Testis (tissue), 3 donors: ENCODE measurements around the gene ARHGEF4. TPM values are rescaled to one million over a fixed set of nuclear protein-coding genes. Genes with fewer than 3 reads are reported as not detected.

Experiments used
- DNase-seq: peaks from one replicate; pipeline ENCODE4 v3.0.0-alpha.2; 2019
- H3K27ac ChIP-seq, 2 donors: fragments of 200-600 bp; sonication (generic); one replicate each; pipeline ENCODE4 v1.5.1; 2019
- H3K27me3 ChIP-seq: fragments of 200-600 bp; sonication (generic); one replicate; pipeline ENCODE4 v1.5.1; 2019
- H3K36me3 ChIP-seq: fragments of 200-600 bp; sonication (generic); one replicate; pipeline ENCODE4 v1.5.1; 2017; ENCODE audit warnings: low read depth; ENCODE audit errors: missing control alignments
- H3K4me1 ChIP-seq: fragments of 200-600 bp; sonication (generic); one replicate; pipeline ENCODE4 v1.5.1; 2019
- H3K4me3 ChIP-seq, 2 donors: fragments of 200-600 bp; sonication (generic); one replicate each; pipeline ENCODE4 v1.5.1; 2017 to 2019
- H3K9me3 ChIP-seq: fragments of 200-600 bp; sonication (generic); one replicate; pipeline ENCODE4 v1.5.1; 2017
- POLR2A ChIP-seq: fragments of 450-650 bp; IDR thresholded peaks from one replicate; pipeline ENCODE4 v1.6.1; 2017; ENCODE audit warnings: antibody characterized with exemption, mild to moderate bottlenecking, moderate library complexity
- WGBS, 2 donors: methylation state at CpG; one replicate each; pipeline ENCODE4 v1.1.5; 2018; 5-methylcytosine and 5-hydroxymethylcytosine counted together
- intact Hi-C: fragments of 100-400 bp; cut with DNase I; formaldehyde crosslinking; loops from one replicate; pipeline ENCODE4 v1.15.1; 2023; ENCODE audit warnings: low total_unique reads
- polyA plus RNA-seq: library from polyadenylated mRNA; stranded (reverse); fragments of 350-450 nt; fragmentation: Illumina TruSeq; extraction: RNeasy Lipid Tissue Mini Kit (QIAGEN cat#74804); gene quantifications from one replicate; pipeline ENCODE4 v1.2.3, GENCODE V29; 2014; ENCODE audit warnings: low read depth, low replicate concordance; ENCODE audit not compliant: insufficient read depth
- total RNA-seq, 2 donors: library from RNA; depleted of rRNA; stranded (reverse); fragments of >200 nt; gene quantifications; one replicate each; pipeline ENCODE4 v1.2.3, GENCODE V29; 2016
- TF ChIP-seq, protein P1 (sequence below), 3 experiments: fragments of 450-650 bp in 2 of 3; fragments of 200-600 bp in 1 of 3; sonication (generic) in 1 of 3; IDR thresholded peaks; one replicate each; pipeline ENCODE4 v1.5.1; 2016 to 2019; ENCODE audit warnings: antibody characterized with exemption in 3 of 3, mild to moderate bottlenecking in 2 of 3, moderate library complexity in 1 of 3

Gene ARHGEF4
- total and polyA plus RNA-seq, 3 donors from 2014 or later, result 18.0 to 37.4 (median 36.3) TPM

DNA sequence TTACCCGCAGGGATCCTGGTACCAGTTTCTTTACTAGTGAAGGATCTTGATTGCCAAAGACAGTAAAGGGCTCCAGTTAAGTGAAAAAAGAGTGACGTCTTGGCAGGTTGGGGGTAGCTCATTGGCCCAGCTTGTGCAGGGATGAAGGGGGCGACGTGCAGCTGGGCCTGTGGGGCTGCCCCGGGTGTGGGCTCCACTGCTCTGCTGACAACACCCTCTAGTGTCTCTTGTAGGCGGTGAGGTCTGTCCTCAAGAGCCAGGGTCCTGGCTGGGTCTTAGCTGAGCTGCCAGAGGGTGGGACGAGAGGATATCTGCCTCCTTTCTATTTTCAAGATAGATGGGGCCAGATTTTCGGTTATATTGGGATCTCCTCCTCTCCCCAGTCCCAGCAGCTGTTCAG is 6.1 kb downstream of the ARHGEF4 start:
- no peak for DNase-seq
- WGBS, 2 donors, result 40 to 76% methylated on average over 1 to 8 of the region's 8 CpGs
- no peak for TF ChIP-seq POLR2A
- TF ChIP-seq, protein P1, sequence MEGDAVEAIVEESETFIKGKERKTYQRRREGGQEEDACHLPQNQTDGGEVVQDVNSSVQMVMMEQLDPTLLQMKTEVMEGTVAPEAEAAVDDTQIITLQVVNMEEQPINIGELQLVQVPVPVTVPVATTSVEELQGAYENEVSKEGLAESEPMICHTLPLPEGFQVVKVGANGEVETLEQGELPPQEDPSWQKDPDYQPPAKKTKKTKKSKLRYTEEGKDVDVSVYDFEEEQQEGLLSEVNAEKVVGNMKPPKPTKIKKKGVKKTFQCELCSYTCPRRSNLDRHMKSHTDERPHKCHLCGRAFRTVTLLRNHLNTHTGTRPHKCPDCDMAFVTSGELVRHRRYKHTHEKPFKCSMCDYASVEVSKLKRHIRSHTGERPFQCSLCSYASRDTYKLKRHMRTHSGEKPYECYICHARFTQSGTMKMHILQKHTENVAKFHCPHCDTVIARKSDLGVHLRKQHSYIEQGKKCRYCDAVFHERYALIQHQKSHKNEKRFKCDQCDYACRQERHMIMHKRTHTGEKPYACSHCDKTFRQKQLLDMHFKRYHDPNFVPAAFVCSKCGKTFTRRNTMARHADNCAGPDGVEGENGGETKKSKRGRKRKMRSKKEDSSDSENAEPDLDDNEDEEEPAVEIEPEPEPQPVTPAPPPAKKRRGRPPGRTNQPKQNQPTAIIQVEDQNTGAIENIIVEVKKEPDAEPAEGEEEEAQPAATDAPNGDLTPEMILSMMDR (IDR thresholded peaks at IDR 0.05), result no peak
- H3K4me1 ChIP-seq, result no peaks in the 10 kb centered on the region
- no peaks in the 10 kb centered on the region for H3K9me3 ChIP-seq
- H3K27me3 ChIP-seq, result no peaks in the 10 kb centered on the region
- H3K4me3 ChIP-seq, result no peak overlapping the region
- H3K36me3 ChIP-seq, result no peaks in the 10 kb centered on the region
- intact Hi-C loops, result no loop called here
- H3K27ac ChIP-seq, result no peak overlapping the region

DNA sequence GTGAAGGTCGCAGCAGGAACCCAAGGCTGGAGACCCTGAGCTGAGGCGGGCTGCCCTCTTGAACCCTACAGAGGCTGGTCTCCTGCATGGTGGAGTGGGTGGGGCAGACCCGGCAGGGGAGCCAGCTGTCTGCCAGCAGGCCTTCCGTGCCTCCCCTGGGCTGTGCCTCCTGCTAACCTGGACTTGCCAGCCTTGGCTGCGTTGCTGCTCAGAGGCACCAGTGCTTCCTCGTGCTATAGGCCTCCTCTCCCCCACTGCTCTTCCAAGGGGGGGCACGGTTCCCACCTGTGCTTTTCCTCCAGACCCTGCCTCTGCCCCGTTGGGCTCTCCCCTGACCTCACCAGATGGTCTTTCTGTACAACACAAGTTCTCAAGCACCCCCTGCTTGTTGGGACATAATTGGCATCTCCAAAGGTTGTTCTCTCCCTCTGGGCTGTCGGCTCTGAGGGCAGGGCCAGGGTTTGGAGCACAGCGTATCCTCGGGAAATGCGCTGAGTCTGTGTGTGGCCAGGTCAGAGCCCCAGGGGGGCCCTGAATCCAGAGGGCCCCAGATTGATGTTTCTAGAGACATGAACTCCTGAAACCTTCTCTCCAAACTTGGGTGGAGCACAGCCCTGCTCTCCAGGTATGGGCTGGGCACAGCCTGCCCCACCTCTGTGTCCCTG is 6.7 kb downstream of the ARHGEF4 start:
- no peak for DNase-seq
- Histone ChIP-seq H3K36me3 (no peaks in the 10 kb centered on the region), H3K4me1 (no peaks in the 10 kb centered on the region), H3K27me3 (no peaks in the 10 kb centered on the region), H3K27ac (no peak overlapping the region), H3K9me3 (no peaks in the 10 kb centered on the region), H3K4me3 (no peak overlapping the region)
- 72 to 76% methylated on average over 6 to 12 of the region's 12 CpGs for WGBS, 2 donors
- TF ChIP-seq, protein P1 (IDR thresholded peaks at IDR 0.05), result no peak
- TF ChIP-seq POLR2A, result no peak
- intact Hi-C loops, result no loop called here

DNA sequence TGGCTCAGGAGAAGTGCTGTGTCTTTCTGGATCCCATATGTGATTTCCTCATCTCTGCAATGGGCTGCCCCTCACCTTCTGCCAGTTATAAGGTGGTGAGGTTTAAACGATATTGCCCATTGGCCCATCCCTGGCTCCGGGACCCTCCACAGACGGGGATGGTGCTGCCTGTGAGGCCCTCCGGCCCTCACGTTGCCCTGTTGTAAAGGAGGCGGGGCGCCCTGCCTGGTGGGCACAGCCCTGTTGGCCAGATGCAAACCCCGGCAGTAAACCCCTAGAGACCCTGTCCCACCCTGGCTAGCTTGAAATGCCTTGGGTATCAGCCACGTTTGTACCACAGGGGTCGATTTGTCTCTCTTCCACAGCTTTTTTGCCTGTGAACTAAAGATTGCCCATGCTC is 7.4 kb downstream of the ARHGEF4 start:
- no peaks in the 10 kb centered on the region for H3K4me1 ChIP-seq
- H3K4me3 ChIP-seq, result no peak overlapping the region
- DNase-seq, result no peak
- H3K36me3 ChIP-seq, result no peaks in the 10 kb centered on the region
- no peaks in the 10 kb centered on the region for H3K27me3 ChIP-seq
- 83 to 85% methylated on average over 10 of the region's 10 CpGs for WGBS, 2 donors
- no peak for TF ChIP-seq POLR2A
- TF ChIP-seq, protein P1 (IDR thresholded peaks at IDR 0.05), result no peak
- H3K27ac ChIP-seq, result no peak overlapping the region
- H3K9me3 ChIP-seq, result no peaks in the 10 kb centered on the region
- intact Hi-C loops, result no loop called here

DNA sequence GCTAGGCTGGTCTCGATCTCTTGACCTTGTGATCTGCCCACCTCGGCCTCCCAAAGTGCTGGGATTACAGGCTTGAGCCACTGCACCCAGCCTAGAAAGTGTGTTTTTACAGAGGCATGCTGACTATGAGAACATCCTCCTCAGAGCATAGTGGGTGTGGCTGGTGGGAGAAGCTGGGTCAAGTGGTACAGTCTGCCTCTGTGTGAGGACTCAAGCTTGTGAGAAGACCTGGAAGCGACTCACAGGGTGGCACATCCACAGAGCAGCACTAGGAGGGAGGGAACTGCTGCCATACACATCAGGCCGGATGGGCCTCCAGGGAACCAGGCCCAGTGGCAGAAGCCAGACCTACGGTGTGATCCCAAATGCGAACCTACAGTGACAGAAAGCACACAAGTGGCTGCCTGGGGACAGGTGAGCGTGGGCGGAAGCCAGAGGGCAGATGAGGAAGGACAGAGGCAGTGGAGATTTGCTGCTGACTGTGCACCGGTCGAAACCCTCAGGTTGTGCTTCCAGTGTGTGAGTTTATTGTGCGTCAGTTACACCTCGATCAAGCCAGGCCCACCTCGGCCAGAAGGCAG is 8.9 kb downstream of the ARHGEF4 start:
- no peak overlapping the region for H3K27ac ChIP-seq
- H3K36me3 ChIP-seq, result no peaks in the 10 kb centered on the region
- intact Hi-C loops, result no loop called here
- no peaks in the 10 kb centered on the region for H3K27me3 ChIP-seq
- TF ChIP-seq, protein P1 (IDR thresholded peaks at IDR 0.05), result no peak
- TF ChIP-seq POLR2A, result no peak
- H3K9me3 ChIP-seq, result no peaks in the 10 kb centered on the region
- H3K4me3 ChIP-seq, result no peak overlapping the region
- WGBS, 2 donors, result 91 to 92% methylated on average over 10 to 13 of the region's 13 CpGs
- no peaks in the 10 kb centered on the region for H3K4me1 ChIP-seq
- no peak for DNase-seq

DNA sequence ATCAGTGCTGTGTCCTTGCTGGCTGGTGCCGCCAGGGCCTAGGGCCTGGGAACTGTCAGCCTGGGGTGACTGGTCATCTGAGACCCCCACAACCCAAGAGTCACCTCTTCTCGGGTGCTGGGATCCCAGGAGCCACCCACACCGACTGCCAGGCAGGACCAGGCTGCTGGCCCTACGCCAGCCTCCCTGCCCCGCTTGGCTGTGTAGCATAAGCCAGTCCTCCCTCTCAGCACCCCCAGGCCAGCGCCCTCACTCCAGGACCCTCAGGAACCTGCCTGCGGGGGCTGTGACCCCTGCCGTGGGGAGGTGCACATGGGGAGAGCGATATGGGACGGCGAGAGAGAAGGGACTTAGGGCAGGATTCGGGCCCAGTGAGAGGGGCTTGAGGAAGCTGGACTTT is 9.5 kb downstream of the ARHGEF4 start:
- Histone ChIP-seq H3K27me3 (no peaks in the 10 kb centered on the region), H3K27ac (no peak overlapping the region), H3K4me1 (no peaks in the 10 kb centered on the region), H3K4me3 (no peak overlapping the region), H3K36me3 (no peaks in the 10 kb centered on the region), H3K9me3 (no peaks in the 10 kb centered on the region)
- TF ChIP-seq, protein P1 (IDR thresholded peaks at IDR 0.05), result no peak
- WGBS, 2 donors, result 90 to 97% methylated on average over 6 to 12 of the region's 12 CpGs
- DNase-seq, result no peak
- intact Hi-C loops, result no loop called here
